H1 (cell line): ENCODE results near the gene SNRPD3. TPM values are rescaled to one million over a fixed set of nuclear protein-coding genes. Genes with fewer than 3 reads are reported as not detected.

Experiments used
- CTCF ChIA-PET: fragments of 300-600 bp; sonication (Branson Sonifier 250); formaldehyde crosslinking; loops from one replicate; lab custom pipeline; 2021; ENCODE audit not compliant: partially characterized antibody; lab: Charles Lee
- POLR2A ChIA-PET: fragments of 300-600 bp; sonication (Branson Sonifier 250); formaldehyde crosslinking; loops from one replicate; lab custom pipeline; 2021; ENCODE audit warnings: inconsistent platforms; ENCODE audit not compliant: partially characterized antibody; lab: Charles Lee
- DNase-seq, 2 experiments: peaks; one replicate each; pipeline versions ENCODE4 v3.0.0 to v3.0.0-alpha.2; 2010 to 2022; ENCODE audit warnings: low spot score in 2 of 2, low read depth in 1 of 2, mixed read lengths in 1 of 2
- FAIRE-seq: peaks from 2 replicates; lab custom pipeline; 2011; peaks lifted over from hg19 to GRCh38; lab: Jason Lieb, UNC
- H2AFZ ChIP-seq: 2 replicates; pipeline ENCODE4 v1.8.1; 2012; ENCODE audit warnings: low read length, inconsistent platforms
- H2AK5ac ChIP-seq: 2 replicates; pipeline ENCODE4 v1.6.1; 2013; ENCODE audit warnings: low read depth, low read length
- H2BK120ac ChIP-seq: replicated peaks from 2 replicates; pipeline ENCODE3; 2013; ENCODE audit warnings: low read depth, low read length, inconsistent platforms
- H2BK12ac ChIP-seq: 2 replicates; pipeline ENCODE4 v1.6.1; 2013; ENCODE audit warnings: low read depth, low read length
- H2BK15ac ChIP-seq: 2 replicates; pipeline ENCODE4 v1.6.1; 2013; ENCODE audit warnings: low read length
- H2BK20ac ChIP-seq: 2 replicates; pipeline ENCODE4 v1.6.1; 2013; ENCODE audit warnings: low read length
- H2BK5ac ChIP-seq: 2 replicates; pipeline ENCODE4 v1.6.1; 2013; ENCODE audit warnings: low read depth, low read length
- H3K14ac ChIP-seq: 2 replicates; pipeline ENCODE4 v1.6.1; 2013; ENCODE audit warnings: inconsistent platforms; ENCODE audit not compliant: insufficient read length
- H3K18ac ChIP-seq: 2 replicates; pipeline ENCODE4 v1.6.1; 2013; ENCODE audit warnings: low read length; ENCODE audit errors: extremely low read depth
- H3K23ac ChIP-seq: 2 replicates; pipeline ENCODE4 v1.6.1; 2013; ENCODE audit warnings: inconsistent platforms; ENCODE audit not compliant: insufficient read length
- H3K23me2 ChIP-seq: 2 replicates; pipeline ENCODE4 v1.6.1; 2013; ENCODE audit warnings: low read depth, low read length
- H3K27ac ChIP-seq: 2 replicates; pipeline ENCODE4 v1.6.1; 2011; ENCODE audit warnings: low read depth, low read length, inconsistent platforms
- H3K27me3 ChIP-seq, 4 experiments: replicated peaks in 1 of 4; 1 replicate in 1 of 4; 2 replicates in 3 of 4; pipeline versions ENCODE4 v1.6.1 to v1.8.1; 2011 to 2013; ENCODE audit warnings: low read length in 3 of 4, mild to moderate bottlenecking in 3 of 4, inconsistent platforms in 2 of 4, mixed read lengths in 2 of 4, moderate library complexity in 1 of 4; ENCODE audit not compliant: control insufficient read depth in 3 of 4, insufficient read depth in 3 of 4; ENCODE audit errors: extremely low read depth in 1 of 4
- H3K36me3 ChIP-seq, 4 experiments: 2 replicates each; pipeline versions ENCODE4 v1.6.1 to v1.8.1; 2011 to 2013; ENCODE audit warnings: mild to moderate bottlenecking in 4 of 4, low read length in 3 of 4, moderate library complexity in 2 of 4, control low read depth in 1 of 4, inconsistent platforms in 1 of 4; ENCODE audit not compliant: insufficient read depth in 4 of 4, control insufficient read depth in 2 of 4
- H3K4ac ChIP-seq: replicated peaks from 2 replicates; pipeline ENCODE3; 2013; ENCODE audit warnings: low read length, low read depth, mixed read lengths, inconsistent platforms; ENCODE audit not compliant: insufficient read length
- H3K4me1 ChIP-seq, 4 experiments: replicated peaks in 1 of 4; 1 replicate in 1 of 4; 2 replicates in 3 of 4; pipeline versions ENCODE4 v1.6.1 to v1.8.1; 2011 to 2013; ENCODE audit warnings: low read length in 3 of 4, inconsistent platforms in 2 of 4, mixed read lengths in 1 of 4; ENCODE audit not compliant: insufficient read depth in 4 of 4, control insufficient read depth in 3 of 4
- H3K4me2 ChIP-seq, 2 experiments: 2 replicates each; pipeline versions ENCODE4 v1.6.1 to v1.8.1; 2011 to 2013; ENCODE audit warnings: low read depth in 2 of 2, low read length in 2 of 2, control low read depth in 1 of 2, inconsistent platforms in 1 of 2, mild to moderate bottlenecking in 1 of 2; ENCODE audit not compliant: insufficient read depth in 1 of 2
- H3K4me3 ChIP-seq, 4 experiments: fragments of 200-600, 300-600 bp in 1 of 4; sonication (generic), shearing (Covaris generic), sonication (Bioruptor Twin) in 1 of 4; 2 replicates each; pipeline versions ENCODE4 v1.5.1 to v1.8.1; 2011 to 2016; ENCODE audit warnings: low read length in 4 of 4, low read depth in 3 of 4, control low read depth in 2 of 4, inconsistent platforms in 2 of 4, mild to moderate bottlenecking in 2 of 4, mixed read lengths in 1 of 4, moderate library complexity in 1 of 4; ENCODE audit not compliant: insufficient read depth in 2 of 4; ENCODE audit errors: extremely low read depth in 1 of 4
- H3K56ac ChIP-seq: replicated peaks from 2 replicates; pipeline ENCODE3; 2013; ENCODE audit warnings: low read depth, mild to moderate bottlenecking, mixed read lengths, low read length, inconsistent platforms; ENCODE audit not compliant: insufficient read length
- H3K79me1 ChIP-seq: 2 replicates; pipeline ENCODE4 v1.6.1; 2013; ENCODE audit warnings: low read depth, low read length, control low read depth
- H3K79me2 ChIP-seq, 2 experiments: 2 replicates each; pipeline versions ENCODE4 v1.6.1 to v1.8.1; 2012 to 2013; ENCODE audit warnings: low read length in 2 of 2, mild to moderate bottlenecking in 2 of 2, inconsistent platforms in 1 of 2; ENCODE audit not compliant: insufficient read depth in 2 of 2, control insufficient read depth in 1 of 2
- H3K9ac ChIP-seq, 4 experiments: replicated peaks in 1 of 4; 1 replicate in 1 of 4; 2 replicates in 3 of 4; pipeline versions ENCODE4 v1.6.1 to v1.8.1; 2011 to 2013; ENCODE audit warnings: low read depth in 3 of 4, low read length in 3 of 4, control low read depth in 2 of 4, mild to moderate bottlenecking in 2 of 4, moderate library complexity in 2 of 4, inconsistent platforms in 1 of 4; ENCODE audit errors: extremely low read depth in 1 of 4
- H3K9me3 ChIP-seq, 2 experiments: 2 replicates each; pipeline versions ENCODE4 v1.6.1 to v1.8.1; 2012 to 2013; ENCODE audit warnings: mild to moderate bottlenecking in 2 of 2, moderate library complexity in 2 of 2, control low read depth in 1 of 2, inconsistent platforms in 1 of 2, low read depth in 1 of 2, low read length in 1 of 2, mixed read lengths in 1 of 2; ENCODE audit not compliant: insufficient read depth in 2 of 2
- H4K20me1 ChIP-seq, 2 experiments: replicated peaks in 1 of 2; 2 replicates each; pipeline versions ENCODE3 to v1.8.1; 2011 to 2013; ENCODE audit warnings: inconsistent platforms in 2 of 2, low read length in 2 of 2, mild to moderate bottlenecking in 1 of 2; ENCODE audit not compliant: insufficient read depth in 2 of 2, control insufficient read depth in 1 of 2
- H4K5ac ChIP-seq: 2 replicates; pipeline ENCODE4 v1.6.1; 2013; ENCODE audit warnings: low read length, low read depth, mixed read lengths, inconsistent platforms; ENCODE audit not compliant: insufficient read length
- H4K8ac ChIP-seq: 2 replicates; pipeline ENCODE4 v1.8.0; 2013; ENCODE audit warnings: mild to moderate bottlenecking, moderate library complexity, low read length, inconsistent platforms; ENCODE audit not compliant: insufficient read depth; ENCODE audit errors: extremely low read depth
- H4K91ac ChIP-seq: replicated peaks from 2 replicates; pipeline ENCODE3; 2013; ENCODE audit warnings: low read length, mixed read lengths, inconsistent platforms; ENCODE audit not compliant: insufficient read length
- BRCA1 ChIP-seq: IDR thresholded peaks from 2 replicates; pipeline ENCODE4 v1.6.1; 2012; ENCODE audit warnings: low read depth, low read length, improper control_type of control experiment
- CEBPB ChIP-seq: IDR thresholded peaks from 2 replicates; pipeline ENCODE4 v1.6.1; 2012; ENCODE audit warnings: low read depth, low read length
- CHD2 ChIP-seq: IDR thresholded peaks from 2 replicates; pipeline ENCODE4 v1.6.1; 2012; ENCODE audit warnings: low read length, improper control_type of control experiment
- EZH2 ChIP-seq: fragments of 200-600 bp; sonication (generic); IDR thresholded peaks from 2 replicates; pipeline ENCODE4 v1.7.1; 2012; ENCODE audit warnings: low read depth, mild to moderate bottlenecking, moderate library complexity, low read length, inconsistent platforms; ENCODE audit not compliant: severe bottlenecking
- GTF2F1 ChIP-seq: IDR thresholded peaks from 2 replicates; pipeline ENCODE4 v1.6.1; 2012; ENCODE audit warnings: low read depth, low read length, improper control_type of control experiment, borderline replicate concordance
- HDAC2 ChIP-seq, 2 experiments: fragments of 300-600 bp in 1 of 2; sonication (generic) in 1 of 2; IDR thresholded peaks; 2 replicates each; pipeline ENCODE4 v1.6.1; 2011 to 2012; ENCODE audit warnings: low read depth in 2 of 2, low read length in 2 of 2, mild to moderate bottlenecking in 2 of 2, moderate library complexity in 2 of 2, borderline replicate concordance in 1 of 2, inconsistent platforms in 1 of 2
- KDM4A ChIP-seq: IDR thresholded peaks from one replicate; pipeline ENCODE4 v1.7.1; 2012; ENCODE audit warnings: low read depth, mild to moderate bottlenecking, moderate library complexity, low read length, inconsistent platforms; ENCODE audit not compliant: severe bottlenecking
- SIRT6 ChIP-seq: IDR thresholded peaks from one replicate; pipeline ENCODE4 v1.7.1; 2012; ENCODE audit warnings: low read length, inconsistent platforms
- TCF12 ChIP-seq: IDR thresholded peaks from 2 replicates; pipeline ENCODE4 v1.6.1; 2011; ENCODE audit warnings: low read depth, mild to moderate bottlenecking, low read length
- WGBS, 2 experiments: shearing (Covaris generic) in 1 of 2; methylation state at CpG; one replicate each; pipeline versions ENCODE4 v1.1.6 to v1.1.7; 2013 to 2015; ENCODE audit warnings: low lambda C conversion rate in 2 of 2, mixed read lengths in 2 of 2, inconsistent platforms in 1 of 2, low coverage in 1 of 2, missing lambda C conversion rate in 1 of 2; ENCODE audit not compliant: insufficient replicate concordance in 2 of 2, insufficient coverage in 1 of 2, insufficient read length in 1 of 2; ENCODE audit errors: extremely low coverage in 1 of 2, missing lambda C conversion rate in 1 of 2; 5-methylcytosine and 5-hydroxymethylcytosine counted together
- polyA plus RNA-seq, 7 experiments: library from polyadenylated mRNA; depleted of rRNA in 3 of 7; stranded (reverse) in 5 of 7; unstranded in 2 of 7; fragments of >200 nt in 5 of 7; fragments of 200-250 nt in 2 of 7; gene quantifications; 1 replicate in 5 of 7; 2 replicates in 1 of 7; 4 replicates in 1 of 7; pipeline versions ENCODE4 v1.2.1 to v1.2.3, GENCODE V29; 2011 to 2013; ENCODE audit warnings: missing spikeins in 2 of 7, mixed read lengths in 2 of 7
- total RNA-seq: library from RNA; stranded (reverse); fragmentation: NEBNext Ultra II Directional; extraction: Animal tissue kit (Norgen Biotek cat#: 25700); gene quantifications from 2 replicates; pipeline ENCODE4 v1.2.1, GENCODE V29; 2021

The SNRPD3 gene
- total and polyA plus RNA-seq, 2 of the 8 experiments (the other 6 are each of a cell fraction or from before 2014, with no cell fraction given): 200 to 455 TPM

- no peaks in the 10 kb centered on the region for H3K79me2 ChIP-seq
- peaks cover 0 to 6% (median 2%) of the 10 kb centered on the region in 4 experiments; a peak in 5 of 7 replicates for H3K4me1 ChIP-seq
- H3K9me3 ChIP-seq: no peaks in the 10 kb centered on the region
- no peak overlapping the region for H4K91ac ChIP-seq
- FAIRE-seq (no peak), DNase-seq (no peak)
- H3K56ac ChIP-seq: no peak overlapping the region
- H3K18ac ChIP-seq: no peak overlapping the region
- no peaks in the 10 kb centered on the region; the same call in 1 of the 2 replicates for H3K23me2 ChIP-seq
- no peak overlapping the region for H2BK5ac ChIP-seq
- H2AK5ac ChIP-seq: no peak overlapping the region
- no peak overlapping the region for H3K27ac ChIP-seq
- H3K27me3 ChIP-seq: no peaks in the 10 kb centered on the region
- POLR2A ChIA-PET: interaction anchor here (0.6 to 1.0 kb wide), 2 partner anchors 73 to 96 kb away, joined by 3 read pairs; no protein-coding TSS in a partner anchor
- no peak overlapping the region for H4K8ac ChIP-seq
- no peak overlapping the region for H2BK15ac ChIP-seq
- TF ChIP-seq SIRT6: no peak
- TF ChIP-seq EZH2: no peak
- no peak for TF ChIP-seq CEBPB
- no peak for TF ChIP-seq KDM4A
- no peak for TF ChIP-seq GTF2F1
- TF ChIP-seq BRCA1: no peak
- no peak for TF ChIP-seq TCF12
- TF ChIP-seq CHD2: no peak
- TF ChIP-seq HDAC2 (IDR thresholded peaks at IDR 0.05; ENCODE audit: borderline replicate concordance in 1 of 2, low read depth in 2 of 2, low read length in 2 of 2): no peak
- H2BK20ac ChIP-seq: no peak overlapping the region
- H3K4me3 ChIP-seq: no peak overlapping the region
- no peaks in the 10 kb centered on the region for H4K20me1 ChIP-seq
- H3K4me2 ChIP-seq: no peak overlapping the region
- WGBS, 2 experiments: 87% methylated on average over 9 of the region's 9 CpGs; no CpG with 5 or more reads in 1 of the 2 experiments
- H2AFZ ChIP-seq: no peak overlapping the region
- H3K23ac ChIP-seq: no peak overlapping the region
- H3K14ac ChIP-seq: no peak overlapping the region
- H3K79me1 ChIP-seq: no peaks in the 10 kb centered on the region
- no peak overlapping the region for H2BK120ac ChIP-seq
- no peak overlapping the region for H3K9ac ChIP-seq
- H3K4ac ChIP-seq: no peak overlapping the region
- H3K36me3 ChIP-seq: no peaks in the 10 kb centered on the region
- no peak overlapping the region for H4K5ac ChIP-seq
- CTCF ChIA-PET: interaction anchor here (0.8 to 7.4 kb wide), 4 partner anchors 11 to 97 kb away, joined by 3 to 48 read pairs (median 11); partner anchors contain the start of gene UPB1
- H2BK12ac ChIP-seq: no peak overlapping the region
Measured at GRCh38 chr22:24518771-24519485, 36.9 kb upstream of the SNRPD3 start.
